Epithelial cell of esophagus (primary cell): ENCODE data around the gene ISOC1.
A peak's percentile ranks its signal among the peaks of the same experiment; 100 is the strongest.

Experiments
- DNase-seq: peaks from one replicate; pipeline ENCODE4 v3.0.0; 2010; ENCODE audit warnings: low read depth
- H3K4me3 ChIP-seq: 2 replicates; pipeline ENCODE4 v1.5.1; 2011; ENCODE audit warnings: mild to moderate bottlenecking, low read length, control low read depth
- TF ChIP-seq, protein P1 (sequence below): IDR thresholded peaks from 2 replicates; pipeline ENCODE4 v1.5.1; 2011; ENCODE audit warnings: low read depth, mild to moderate bottlenecking, low read length, control low read depth, inconsistent platforms; ENCODE audit not compliant: insufficient read depth; ENCODE audit errors: missing control alignments

The ISOC1 gene

DNA sequence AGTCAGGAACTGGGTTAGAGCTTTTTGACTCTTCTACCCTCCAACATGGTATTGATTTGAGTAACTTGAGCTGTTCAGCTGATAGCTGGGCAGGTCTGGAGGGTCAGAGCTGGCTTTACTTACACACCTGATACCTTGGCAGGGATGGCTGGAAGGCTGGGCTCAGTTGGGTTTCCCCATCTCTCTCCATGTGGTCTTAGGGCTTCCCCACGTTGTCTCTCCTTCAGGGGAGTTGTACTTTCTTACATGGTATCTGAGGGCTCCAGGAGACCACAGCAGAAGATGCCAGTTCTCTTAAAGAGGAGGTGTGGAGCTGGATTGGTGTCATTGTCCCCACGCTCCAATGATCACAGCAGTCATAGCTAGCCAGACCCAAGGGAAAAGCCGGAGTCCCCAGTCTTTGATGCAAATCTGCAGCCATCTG is 25.6 kb downstream of the ISOC1 start:
- TF ChIP-seq, protein P1, sequence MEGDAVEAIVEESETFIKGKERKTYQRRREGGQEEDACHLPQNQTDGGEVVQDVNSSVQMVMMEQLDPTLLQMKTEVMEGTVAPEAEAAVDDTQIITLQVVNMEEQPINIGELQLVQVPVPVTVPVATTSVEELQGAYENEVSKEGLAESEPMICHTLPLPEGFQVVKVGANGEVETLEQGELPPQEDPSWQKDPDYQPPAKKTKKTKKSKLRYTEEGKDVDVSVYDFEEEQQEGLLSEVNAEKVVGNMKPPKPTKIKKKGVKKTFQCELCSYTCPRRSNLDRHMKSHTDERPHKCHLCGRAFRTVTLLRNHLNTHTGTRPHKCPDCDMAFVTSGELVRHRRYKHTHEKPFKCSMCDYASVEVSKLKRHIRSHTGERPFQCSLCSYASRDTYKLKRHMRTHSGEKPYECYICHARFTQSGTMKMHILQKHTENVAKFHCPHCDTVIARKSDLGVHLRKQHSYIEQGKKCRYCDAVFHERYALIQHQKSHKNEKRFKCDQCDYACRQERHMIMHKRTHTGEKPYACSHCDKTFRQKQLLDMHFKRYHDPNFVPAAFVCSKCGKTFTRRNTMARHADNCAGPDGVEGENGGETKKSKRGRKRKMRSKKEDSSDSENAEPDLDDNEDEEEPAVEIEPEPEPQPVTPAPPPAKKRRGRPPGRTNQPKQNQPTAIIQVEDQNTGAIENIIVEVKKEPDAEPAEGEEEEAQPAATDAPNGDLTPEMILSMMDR = no peak
- no peak for DNase-seq
- H3K4me3 ChIP-seq = no peak overlapping the region

DNA sequence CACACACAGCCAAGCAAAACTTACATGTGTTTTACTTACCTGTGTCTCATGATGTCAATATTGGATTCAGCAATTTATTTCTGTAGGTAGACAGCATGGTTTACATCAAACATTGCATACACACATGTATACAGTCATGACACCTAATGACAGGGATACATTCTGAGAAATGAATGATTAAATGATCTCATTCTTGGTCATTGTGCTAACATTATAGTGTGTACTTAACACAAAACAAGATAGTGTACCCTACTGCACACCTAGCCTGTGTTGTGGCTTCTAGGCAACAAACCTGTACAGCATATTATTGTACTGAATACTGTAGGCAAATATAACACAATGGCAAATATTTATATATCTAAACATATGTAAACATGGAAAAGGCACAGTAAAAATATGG is 28.0 kb downstream of the ISOC1 start:
- H3K4me3 ChIP-seq = no peak overlapping the region
- TF ChIP-seq, protein P1 = no peak
- no peak for DNase-seq

DNA sequence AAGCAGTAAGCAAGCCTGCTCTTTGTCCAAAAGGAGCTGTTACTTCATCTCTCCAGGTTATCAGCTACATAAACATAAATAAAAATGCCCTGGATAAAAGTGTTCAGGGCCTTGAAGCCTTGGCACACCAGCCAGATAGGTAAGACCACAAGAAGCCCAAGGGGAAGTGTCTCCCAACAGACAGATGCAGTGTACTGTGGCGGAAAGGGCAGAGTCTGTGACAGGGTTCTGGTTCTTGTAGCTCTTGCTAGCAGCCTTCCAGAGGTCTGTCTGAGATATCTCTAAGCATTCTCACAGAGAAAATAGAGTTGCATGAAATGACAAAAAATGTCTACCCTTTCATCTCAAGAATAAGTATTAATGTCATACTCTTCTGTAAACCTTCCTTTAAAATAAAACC is 30.1 kb downstream of the ISOC1 start:
- DNase-seq = no peak
- TF ChIP-seq, protein P1 = no peak

DNA sequence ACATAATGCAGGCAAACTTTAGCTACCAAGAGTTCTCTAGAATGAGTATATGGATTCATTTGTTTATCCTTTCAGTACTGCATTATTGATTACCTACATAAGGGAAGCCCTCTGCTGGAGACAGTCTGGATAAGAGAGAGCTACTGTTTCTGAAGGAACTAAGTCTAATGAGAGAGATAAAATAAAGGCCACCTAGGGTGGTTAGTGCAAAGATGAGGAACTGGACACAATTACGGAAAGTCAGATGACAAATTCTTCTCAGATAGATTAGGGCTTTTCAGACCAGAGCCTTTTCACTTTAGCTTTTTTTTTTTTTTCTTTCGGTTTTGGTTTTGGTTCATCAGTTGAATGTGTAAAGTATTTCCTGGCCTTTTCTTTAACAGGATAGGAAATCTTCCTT is 31.3 kb downstream of the ISOC1 start:
- TF ChIP-seq, protein P1 = no peak
- no peak overlapping the region for H3K4me3 ChIP-seq
- no peak for DNase-seq

More for the DNA sequence above, 30.1 kb downstream of the ISOC1 start:
- no peak overlapping the region for H3K4me3 ChIP-seq

DNA sequence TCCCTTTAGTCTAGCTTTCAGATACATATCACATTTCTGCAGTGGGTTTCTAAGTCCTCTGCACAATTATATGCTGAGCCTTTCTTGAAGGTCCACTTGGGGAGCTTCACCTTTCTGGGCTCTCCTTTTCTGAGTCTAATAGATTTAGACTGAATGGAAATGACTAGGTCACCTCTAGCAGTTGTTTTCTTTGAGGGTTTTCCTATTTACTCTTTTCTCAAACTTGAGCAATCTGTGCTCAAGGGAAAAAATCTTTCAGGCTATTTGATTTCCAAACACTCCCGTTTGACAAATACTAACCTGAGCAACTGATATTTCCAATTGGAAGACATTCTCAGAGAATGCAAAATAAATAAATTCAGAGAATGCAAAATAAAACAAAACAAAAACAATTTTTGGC is 39.0 kb downstream of the ISOC1 start:
- H3K4me3 ChIP-seq = no peak overlapping the region
- DNase-seq = no peak
- TF ChIP-seq, protein P1 = no peak

DNA sequence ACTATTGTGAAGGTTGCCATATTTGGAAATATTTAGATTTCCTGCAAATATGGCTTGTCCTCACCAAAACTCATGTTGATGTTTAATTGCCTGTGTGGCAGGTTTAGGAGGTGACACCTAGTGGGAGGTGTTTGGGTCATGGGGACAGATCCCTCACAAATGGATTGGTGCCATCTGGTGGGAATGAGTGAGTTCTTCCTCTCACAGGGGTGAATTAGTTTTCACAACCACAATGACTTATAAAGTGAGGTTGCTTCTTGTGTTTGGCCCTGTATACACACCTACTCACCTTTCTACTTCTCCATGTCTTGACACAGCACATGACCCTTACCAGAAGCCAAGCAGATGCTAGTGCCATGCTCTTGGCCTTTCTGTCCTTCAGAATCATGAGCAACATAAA is 41.1 kb downstream of the ISOC1 start:
- TF ChIP-seq, protein P1 = peak; percentile 26
- no peak overlapping the region for H3K4me3 ChIP-seq
- DNase-seq = peak; percentile 36

DNA sequence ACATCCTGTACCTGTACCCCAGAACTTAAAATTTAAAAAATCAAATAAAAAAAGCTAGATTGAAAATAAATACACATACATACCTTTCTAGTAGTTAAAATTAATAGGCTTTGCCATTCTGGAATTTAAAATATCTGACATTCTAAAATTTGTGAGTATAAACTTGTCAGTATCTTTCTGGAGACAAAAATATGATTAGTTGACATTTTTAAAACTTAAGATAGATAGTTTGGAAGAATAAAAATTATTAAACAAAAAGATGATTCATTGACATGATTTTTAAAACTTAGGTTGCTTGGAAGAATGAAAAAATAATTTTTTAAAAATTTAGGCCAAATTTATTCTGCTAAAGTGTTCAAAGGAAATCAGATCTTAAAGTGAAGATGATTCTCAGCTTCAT is 43.1 kb downstream of the ISOC1 start:
- TF ChIP-seq, protein P1 = no peak
- DNase-seq = no peak
- H3K4me3 ChIP-seq = no peak overlapping the region
